Measurements from ENCODE around the gene ZNF227. TPM values are rescaled to one million over a fixed set of nuclear protein-coding genes. Genes with fewer than 3 reads are reported as not detected.
"Not testable (repeated sequence)": the region's sequence is repeated elsewhere in the genome, so short reads cannot be mapped to it uniquely, and the experiment has no call there.

Gene ZNF227
- total and polyA plus RNA-seq, 9 of the 15 experiments (the other 6 are each of a cell fraction or from before 2014, with no cell fraction given) = 3.0 to 15.1 (median 10.0) TPM

DNA sequence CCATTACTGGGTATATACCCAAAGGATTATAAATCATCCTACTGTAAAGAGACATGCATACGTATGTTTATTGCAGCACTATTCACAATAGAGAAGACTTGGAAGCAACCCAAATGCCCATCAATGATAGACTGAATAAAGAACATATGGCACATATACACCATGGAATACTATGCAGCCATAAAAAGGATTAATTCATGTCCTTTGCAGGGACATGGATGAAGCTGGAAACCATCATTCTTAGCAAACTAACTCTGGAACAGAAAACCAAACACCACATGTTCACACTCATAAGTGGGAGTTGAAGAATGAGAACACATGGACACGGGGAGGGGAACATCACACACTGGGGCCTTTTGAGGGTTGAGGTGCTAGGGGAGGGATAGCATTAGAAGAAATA lies 41.1 kb downstream of the ZNF227 start:
- H3K4me2 ChIP-seq (ENCODE audit: insufficient read depth, low read length); H4K20me1 ChIP-seq (replicated peaks; ENCODE audit: control insufficient read depth, insufficient read depth, low read length); H3K9me3 ChIP-seq (replicated peaks; ENCODE audit: control insufficient read depth, insufficient read depth, low read depth, low read length); H3K79me2 ChIP-seq (ENCODE audit: control insufficient read depth, insufficient read depth, low read length); ATAC-seq; CTCF ChIA-PET (ENCODE audit: low intra/inter-chr PET ratio); H3K9ac ChIP-seq (ENCODE audit: insufficient read depth in 1 of 2, low read depth in 2 of 2, low read length in 2 of 2); intact Hi-C loops (cut with micrococcal nuclease); DNase-seq (ENCODE audit: extremely low read depth in 1 of 4, low spot score in 3 of 4); FAIRE-seq; BruUV-seq (replicated peaks); H3K4me3 ChIP-seq; H3K27me3 ChIP-seq (ENCODE audit: control insufficient read depth in 2 of 2, insufficient read depth in 2 of 2, low read length in 2 of 2); H3K27ac ChIP-seq (ENCODE audit: extremely low read depth, low read depth, low read length); H2AFZ ChIP-seq (ENCODE audit: low read depth, low read length); H3K9me1 ChIP-seq (ENCODE audit: control insufficient read depth, insufficient read depth, low read length); in situ Hi-C loops (cut with MboI); H3K4me1 ChIP-seq (replicated peaks in 1 of 2; ENCODE audit: control insufficient read depth in 2 of 2, insufficient read depth in 2 of 2, low read length in 2 of 2); H3K36me3 ChIP-seq (ENCODE audit: control insufficient read depth, insufficient read depth, low read length): not testable (repeated sequence)
- WGBS (ENCODE audit: insufficient coverage, low coverage, missing lambda C conversion rate) = 0% methylated on average over 2 of the region's 2 CpGs
- POLR2A ChIA-PET = interaction anchor here (0.6 to 1.0 kb wide), 2 partner anchors 19 to 201 kb away, joined by 3 to 5 read pairs; no protein-coding TSS in a partner anchor

DNA sequence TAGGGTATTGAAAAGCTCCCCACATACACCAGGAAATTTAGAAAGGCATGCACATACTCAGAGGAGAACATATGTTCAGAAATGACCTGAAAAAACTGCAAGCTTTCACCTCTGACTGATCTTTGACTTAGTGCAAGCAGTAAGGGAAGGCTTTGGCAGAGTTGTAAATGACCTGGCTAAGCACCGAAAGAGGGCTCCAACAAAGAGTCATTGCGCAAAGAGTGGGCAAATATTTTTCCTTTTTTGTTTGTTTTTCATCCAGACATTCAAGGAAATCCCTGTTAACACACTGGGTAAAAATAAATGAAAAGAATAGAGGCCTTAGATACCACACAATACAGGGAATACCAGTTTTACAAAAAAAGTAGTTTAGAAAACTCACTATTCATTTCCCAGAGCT lies 42.2 kb downstream of the ZNF227 start:
- intact Hi-C loops (cut with micrococcal nuclease) (no loop called here), in situ Hi-C loops (cut with MboI) (no loop called here)
- Histone ChIP-seq H3K9me1 (ENCODE audit: control insufficient read depth, insufficient read depth, low read length) (no peaks in the 10 kb centered on the region), H4K20me1 (replicated peaks; ENCODE audit: control insufficient read depth, insufficient read depth, low read length) (no peaks in the 10 kb centered on the region), H3K36me3 (ENCODE audit: control insufficient read depth, insufficient read depth, low read length) (no peaks in the 10 kb centered on the region), H3K9ac (ENCODE audit: insufficient read depth in 1 of 2, low read depth in 2 of 2, low read length in 2 of 2) (no peak overlapping the region), H3K9me3 (replicated peaks; ENCODE audit: control insufficient read depth, insufficient read depth, low read depth, low read length) (no peaks in the 10 kb centered on the region; the same call in 1 of the 2 replicates), H3K4me1 (replicated peaks in 1 of 2; ENCODE audit: control insufficient read depth in 2 of 2, insufficient read depth in 2 of 2, low read length in 2 of 2) (no peaks in the 10 kb centered on the region), H3K27ac (ENCODE audit: extremely low read depth, low read depth, low read length) (no peak overlapping the region), H2AFZ (ENCODE audit: low read depth, low read length) (no peak overlapping the region), H3K79me2 (ENCODE audit: control insufficient read depth, insufficient read depth, low read length) (no peaks in the 10 kb centered on the region), H3K4me2 (ENCODE audit: insufficient read depth, low read length) (no peak overlapping the region), H3K27me3 (ENCODE audit: control insufficient read depth in 2 of 2, insufficient read depth in 2 of 2, low read length in 2 of 2) (no peaks in the 10 kb centered on the region), H3K4me3 (no peak overlapping the region)
- DNase-seq (ENCODE audit: extremely low read depth in 1 of 4, low spot score in 3 of 4) (no peak), FAIRE-seq (no peak), ATAC-seq (no peak)
- no TSS peak for BruUV-seq (replicated peaks)
- CTCF ChIA-PET (ENCODE audit: low intra/inter-chr PET ratio) = no interaction called here
- POLR2A ChIA-PET = no interaction called here
- WGBS (ENCODE audit: insufficient coverage, low coverage, missing lambda C conversion rate) = 0% methylated on average over 2 of the region's 2 CpGs
- TF ChIP-seq, protein P1, sequence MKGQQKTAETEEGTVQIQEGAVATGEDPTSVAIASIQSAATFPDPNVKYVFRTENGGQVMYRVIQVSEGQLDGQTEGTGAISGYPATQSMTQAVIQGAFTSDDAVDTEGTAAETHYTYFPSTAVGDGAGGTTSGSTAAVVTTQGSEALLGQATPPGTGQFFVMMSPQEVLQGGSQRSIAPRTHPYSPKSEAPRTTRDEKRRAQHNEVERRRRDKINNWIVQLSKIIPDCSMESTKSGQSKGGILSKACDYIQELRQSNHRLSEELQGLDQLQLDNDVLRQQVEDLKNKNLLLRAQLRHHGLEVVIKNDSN (CRISPR knock-in tag; IDR thresholded peaks at IDR 0.05) = no peak
- no peak for TF ChIP-seq POLR2H (tag; IDR thresholded peaks at IDR 0.05; ENCODE audit: low read depth)
- TF ChIP-seq ELF1 (tag; IDR thresholded peaks at IDR 0.05) = no peak
- TF ChIP-seq YY1 (IDR thresholded peaks at IDR 0.05; ENCODE audit: borderline replicate concordance in 1 of 3, control insufficient read depth in 1 of 3, extremely low read depth in 1 of 3, insufficient read depth in 3 of 3, insufficient read length in 1 of 3, insufficient replicate concordance in 2 of 3, low read depth in 1 of 3, low read length in 2 of 3) = no peak
- TF ChIP-seq, protein P2, sequence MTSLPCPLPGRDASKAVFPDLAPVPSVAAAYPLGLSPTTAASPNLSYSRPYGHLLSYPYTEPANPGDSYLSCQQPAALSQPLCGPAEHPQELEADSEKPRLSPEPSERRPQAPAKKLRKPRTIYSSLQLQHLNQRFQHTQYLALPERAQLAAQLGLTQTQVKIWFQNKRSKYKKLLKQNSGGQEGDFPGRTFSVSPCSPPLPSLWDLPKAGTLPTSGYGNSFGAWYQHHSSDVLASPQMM (CRISPR knock-in tag; IDR thresholded peaks at IDR 0.05) = no peak
- TF ChIP-seq GATA2 (CRISPR knock-in tag; IDR thresholded peaks at IDR 0.05) = no peak
- TF ChIP-seq ZNF507 (tag; conservative IDR thresholded peaks at IDR 0.05) = no peak
- no peak for TF ChIP-seq ZNF408 (CRISPR knock-in tag; IDR thresholded peaks at IDR 0.05; ENCODE audit: low read depth)
- TF ChIP-seq, protein P3, sequence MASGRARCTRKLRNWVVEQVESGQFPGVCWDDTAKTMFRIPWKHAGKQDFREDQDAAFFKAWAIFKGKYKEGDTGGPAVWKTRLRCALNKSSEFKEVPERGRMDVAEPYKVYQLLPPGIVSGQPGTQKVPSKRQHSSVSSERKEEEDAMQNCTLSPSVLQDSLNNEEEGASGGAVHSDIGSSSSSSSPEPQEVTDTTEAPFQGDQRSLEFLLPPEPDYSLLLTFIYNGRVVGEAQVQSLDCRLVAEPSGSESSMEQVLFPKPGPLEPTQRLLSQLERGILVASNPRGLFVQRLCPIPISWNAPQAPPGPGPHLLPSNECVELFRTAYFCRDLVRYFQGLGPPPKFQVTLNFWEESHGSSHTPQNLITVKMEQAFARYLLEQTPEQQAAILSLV (tag; IDR thresholded peaks at IDR 0.05) = no peak
- TF ChIP-seq RBBP5 (IDR thresholded peaks at IDR 0.05; ENCODE audit: borderline replicate concordance, insufficient read depth, low read length, poor library complexity, severe bottlenecking) = no peak
- TF ChIP-seq, protein P4, sequence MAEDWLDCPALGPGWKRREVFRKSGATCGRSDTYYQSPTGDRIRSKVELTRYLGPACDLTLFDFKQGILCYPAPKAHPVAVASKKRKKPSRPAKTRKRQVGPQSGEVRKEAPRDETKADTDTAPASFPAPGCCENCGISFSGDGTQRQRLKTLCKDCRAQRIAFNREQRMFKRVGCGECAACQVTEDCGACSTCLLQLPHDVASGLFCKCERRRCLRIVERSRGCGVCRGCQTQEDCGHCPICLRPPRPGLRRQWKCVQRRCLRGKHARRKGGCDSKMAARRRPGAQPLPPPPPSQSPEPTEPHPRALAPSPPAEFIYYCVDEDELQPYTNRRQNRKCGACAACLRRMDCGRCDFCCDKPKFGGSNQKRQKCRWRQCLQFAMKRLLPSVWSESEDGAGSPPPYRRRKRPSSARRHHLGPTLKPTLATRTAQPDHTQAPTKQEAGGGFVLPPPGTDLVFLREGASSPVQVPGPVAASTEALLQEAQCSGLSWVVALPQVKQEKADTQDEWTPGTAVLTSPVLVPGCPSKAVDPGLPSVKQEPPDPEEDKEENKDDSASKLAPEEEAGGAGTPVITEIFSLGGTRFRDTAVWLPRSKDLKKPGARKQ (CRISPR knock-in tag; IDR thresholded peaks at IDR 0.05) = no peak
